ENCODE measurements around the gene COPG2. TPM values are rescaled to one million over a fixed set of nuclear protein-coding genes. Genes with fewer than 3 reads are reported as not detected.

The COPG2 gene, protein sequence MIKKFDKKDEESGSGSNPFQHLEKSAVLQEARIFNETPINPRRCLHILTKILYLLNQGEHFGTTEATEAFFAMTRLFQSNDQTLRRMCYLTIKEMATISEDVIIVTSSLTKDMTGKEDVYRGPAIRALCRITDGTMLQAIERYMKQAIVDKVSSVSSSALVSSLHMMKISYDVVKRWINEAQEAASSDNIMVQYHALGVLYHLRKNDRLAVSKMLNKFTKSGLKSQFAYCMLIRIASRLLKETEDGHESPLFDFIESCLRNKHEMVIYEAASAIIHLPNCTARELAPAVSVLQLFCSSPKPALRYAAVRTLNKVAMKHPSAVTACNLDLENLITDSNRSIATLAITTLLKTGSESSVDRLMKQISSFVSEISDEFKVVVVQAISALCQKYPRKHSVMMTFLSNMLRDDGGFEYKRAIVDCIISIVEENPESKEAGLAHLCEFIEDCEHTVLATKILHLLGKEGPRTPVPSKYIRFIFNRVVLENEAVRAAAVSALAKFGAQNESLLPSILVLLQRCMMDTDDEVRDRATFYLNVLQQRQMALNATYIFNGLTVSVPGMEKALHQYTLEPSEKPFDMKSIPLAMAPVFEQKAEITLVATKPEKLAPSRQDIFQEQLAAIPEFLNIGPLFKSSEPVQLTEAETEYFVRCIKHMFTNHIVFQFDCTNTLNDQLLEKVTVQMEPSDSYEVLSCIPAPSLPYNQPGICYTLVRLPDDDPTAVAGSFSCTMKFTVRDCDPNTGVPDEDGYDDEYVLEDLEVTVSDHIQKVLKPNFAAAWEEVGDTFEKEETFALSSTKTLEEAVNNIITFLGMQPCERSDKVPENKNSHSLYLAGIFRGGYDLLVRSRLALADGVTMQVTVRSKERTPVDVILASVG
- total RNA-seq: 31.2 and 33.4 TPM in 2 replicates
- long read RNA-seq, transcript COPG2-202 (24 exons, 3,134 nt): major isoform, 50 of 68 reads
- long read RNA-seq, transcript COPG2-201 (20 exons, 3,073 nt): minor isoform, 5 of 68 reads
- long read RNA-seq, partial matches to known transcripts: 9 of 68 reads
- long read RNA-seq, other reads (novel, unspliced or antisense): 4 of 68 reads

DNA sequence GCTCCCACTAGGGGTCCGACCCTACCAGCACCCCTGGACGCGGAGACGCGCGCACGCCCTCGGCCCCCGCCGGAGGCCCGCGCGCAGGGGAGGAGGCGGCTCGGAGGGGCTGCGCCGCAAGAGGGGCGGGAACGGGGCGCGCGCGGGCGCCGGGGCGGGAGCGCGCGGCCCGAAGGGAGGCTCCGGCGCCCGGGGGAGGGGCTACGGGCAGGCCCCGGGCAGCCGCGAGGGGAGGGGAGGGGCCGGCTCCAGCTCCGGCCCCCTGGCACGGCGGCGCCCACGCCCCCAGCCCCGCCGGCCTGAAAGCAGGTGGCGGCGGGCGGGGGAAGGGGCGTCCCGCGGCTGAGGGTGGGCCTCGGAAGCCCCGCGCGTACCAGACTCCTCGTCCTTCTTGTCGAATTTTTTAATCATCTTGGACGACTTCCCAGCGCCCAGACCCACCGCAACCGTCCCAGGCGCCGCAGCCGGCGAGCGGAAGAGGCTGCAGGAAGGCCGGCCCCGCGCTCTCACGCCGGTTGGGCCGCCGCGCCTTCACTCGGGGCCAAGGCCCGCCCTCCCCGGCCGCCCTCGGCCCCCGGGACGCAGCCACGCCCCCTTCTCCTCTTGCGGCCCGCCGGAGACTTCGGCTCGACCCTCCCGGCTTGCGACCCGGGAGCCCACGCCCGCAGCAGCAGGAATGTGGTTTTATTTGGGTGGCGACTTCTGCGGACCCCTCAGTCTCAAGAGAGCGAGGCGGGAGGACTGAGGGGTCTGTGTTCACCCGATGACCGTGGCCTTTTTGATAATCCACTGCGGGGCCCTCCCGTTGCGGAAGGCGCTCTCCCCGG is at the start of gene COPG2:
Gene COPG2 (minus strand): TSS at position 491 of the 827 bp plus-strand sequence. CDS start 80 bp downstream, at position 411.
- TF ChIP-seq, protein P1, sequence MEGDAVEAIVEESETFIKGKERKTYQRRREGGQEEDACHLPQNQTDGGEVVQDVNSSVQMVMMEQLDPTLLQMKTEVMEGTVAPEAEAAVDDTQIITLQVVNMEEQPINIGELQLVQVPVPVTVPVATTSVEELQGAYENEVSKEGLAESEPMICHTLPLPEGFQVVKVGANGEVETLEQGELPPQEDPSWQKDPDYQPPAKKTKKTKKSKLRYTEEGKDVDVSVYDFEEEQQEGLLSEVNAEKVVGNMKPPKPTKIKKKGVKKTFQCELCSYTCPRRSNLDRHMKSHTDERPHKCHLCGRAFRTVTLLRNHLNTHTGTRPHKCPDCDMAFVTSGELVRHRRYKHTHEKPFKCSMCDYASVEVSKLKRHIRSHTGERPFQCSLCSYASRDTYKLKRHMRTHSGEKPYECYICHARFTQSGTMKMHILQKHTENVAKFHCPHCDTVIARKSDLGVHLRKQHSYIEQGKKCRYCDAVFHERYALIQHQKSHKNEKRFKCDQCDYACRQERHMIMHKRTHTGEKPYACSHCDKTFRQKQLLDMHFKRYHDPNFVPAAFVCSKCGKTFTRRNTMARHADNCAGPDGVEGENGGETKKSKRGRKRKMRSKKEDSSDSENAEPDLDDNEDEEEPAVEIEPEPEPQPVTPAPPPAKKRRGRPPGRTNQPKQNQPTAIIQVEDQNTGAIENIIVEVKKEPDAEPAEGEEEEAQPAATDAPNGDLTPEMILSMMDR (IDR thresholded peaks at IDR 0.05): peak; percentile 19
- Mint-ChIP-seq H3K27ac (ENCODE audit: unreplicated experiment) (peak within 1 kb of the TSS; percentile 85), H3K36me3 (ENCODE audit: unreplicated experiment) (peaks cover 5% of the 10 kb centered on the region)

GRCh38 chr7:130712416-130712815 is 43.9 kb upstream of the COPG2 start:
- Mint-ChIP-seq H3K4me1 (ENCODE audit: unreplicated experiment) (no peaks in the 10 kb centered on the region), H3K27me3 (ENCODE audit: unreplicated experiment) (peaks cover 40% of the 10 kb centered on the region), H3K4me3 (ENCODE audit: unreplicated experiment) (no peak overlapping the region), H3K36me3 (ENCODE audit: unreplicated experiment) (no peaks in the 10 kb centered on the region), H3K27ac (ENCODE audit: unreplicated experiment) (no peak overlapping the region), H3K9me3 (ENCODE audit: unreplicated experiment) (no peaks in the 10 kb centered on the region)
- no peak for DNase-seq (ENCODE audit: extremely low spot score, unreplicated experiment)
- TF ChIP-seq, protein P1 (IDR thresholded peaks at IDR 0.05): no peak

More for the DNA sequence above, at the start of gene COPG2:
- Mint-ChIP-seq H3K4me3 (ENCODE audit: unreplicated experiment) (peak within 1 kb of the TSS; percentile 89), H3K27me3 (ENCODE audit: unreplicated experiment) (no peaks in the 10 kb centered on the region), H3K4me1 (ENCODE audit: unreplicated experiment) (peaks cover 18% of the 10 kb centered on the region), H3K9me3 (ENCODE audit: unreplicated experiment) (no peaks in the 10 kb centered on the region)
- peak; percentile 95 for DNase-seq (ENCODE audit: extremely low spot score, unreplicated experiment)

GRCh38 chr7:130708766-130709165 is 40.2 kb upstream of the COPG2 start:
- no peaks in the 10 kb centered on the region for H3K36me3 Mint-ChIP-seq (ENCODE audit: unreplicated experiment)
- no peaks in the 10 kb centered on the region for H3K4me1 Mint-ChIP-seq (ENCODE audit: unreplicated experiment)
- H3K9me3 Mint-ChIP-seq (ENCODE audit: unreplicated experiment): peaks cover 13% of the 10 kb centered on the region
- no peak overlapping the region for H3K4me3 Mint-ChIP-seq (ENCODE audit: unreplicated experiment)
- H3K27me3 Mint-ChIP-seq (ENCODE audit: unreplicated experiment): peaks cover 50% of the 10 kb centered on the region
- no peak for DNase-seq (ENCODE audit: extremely low spot score, unreplicated experiment)
- TF ChIP-seq, protein P1 (IDR thresholded peaks at IDR 0.05): no peak
- H3K27ac Mint-ChIP-seq (ENCODE audit: unreplicated experiment): no peak overlapping the region

- H3K27ac Mint-ChIP-seq (ENCODE audit: unreplicated experiment): no peak overlapping the region
- no peaks in the 10 kb centered on the region for H3K36me3 Mint-ChIP-seq (ENCODE audit: unreplicated experiment)
- no peak for DNase-seq (ENCODE audit: extremely low spot score, unreplicated experiment)
- H3K27me3 Mint-ChIP-seq (ENCODE audit: unreplicated experiment): peaks cover 49% of the 10 kb centered on the region
- no peaks in the 10 kb centered on the region for H3K4me1 Mint-ChIP-seq (ENCODE audit: unreplicated experiment)
- no peak overlapping the region for H3K4me3 Mint-ChIP-seq (ENCODE audit: unreplicated experiment)
- TF ChIP-seq, protein P1 (IDR thresholded peaks at IDR 0.05): no peak
- peaks cover 13% of the 10 kb centered on the region for H3K9me3 Mint-ChIP-seq (ENCODE audit: unreplicated experiment)
These were observed 39.5 kb upstream of the COPG2 start for GRCh38 chr7:130708001-130708400.
